ENCODE measurements around the gene TRDN. TPM values are rescaled to one million over a fixed set of nuclear protein-coding genes. Genes with fewer than 3 reads are reported as not detected.

TRDN gene
- total and polyA plus RNA-seq, 9 donors = under 0.01 to 7.8 (median 1.3) TPM; not detected in 1

DNA sequence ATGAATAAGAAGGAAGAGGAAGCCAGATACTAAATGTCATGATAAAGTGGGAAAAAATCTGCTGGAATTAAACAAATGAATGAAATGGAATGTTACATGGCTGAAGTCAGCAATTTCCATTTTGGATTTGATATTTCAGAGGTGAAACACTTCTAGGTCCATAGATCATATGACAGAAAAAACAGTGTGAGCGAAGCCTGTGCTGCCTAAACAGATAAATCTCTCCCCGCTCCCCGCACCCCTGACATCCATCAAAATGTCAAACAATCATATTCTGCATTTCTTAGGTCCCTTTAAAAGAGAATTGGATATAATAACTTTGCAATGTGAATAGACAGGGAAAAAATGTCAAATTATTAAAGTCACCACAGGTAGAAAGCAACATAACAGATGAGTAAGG, 26.0 kb upstream of the TRDN start:
- H3K36me3 ChIP-seq = no peaks in the 10 kb centered on the region
- no peak for DNase-seq
- WGBS, 3 donors = 74 to 79% (median 75%) methylated on average over 3 of the region's 3 CpGs
- H3K4me1 ChIP-seq (ENCODE audit: insufficient read depth) = no peaks in the 10 kb centered on the region
- no peaks in the 10 kb centered on the region for H3K27me3 ChIP-seq
- no peaks in the 10 kb centered on the region for H3K9me3 ChIP-seq
- no peak overlapping the region for H3K27ac ChIP-seq
- intact Hi-C loops (cut with DNase I) = no loop called here
- TF ChIP-seq CTCF (IDR thresholded peaks at IDR 0.05) (no peak), POLR2A (IDR thresholded peaks at IDR 0.05) (no peak), EP300 (IDR thresholded peaks at IDR 0.05) (no peak)
- no peak overlapping the region for H3K4me3 ChIP-seq

- no peak for DNase-seq
- no peaks in the 10 kb centered on the region for H3K9me3 ChIP-seq
- no peaks in the 10 kb centered on the region for H3K27me3 ChIP-seq
- no peaks in the 10 kb centered on the region for H3K36me3 ChIP-seq
- H3K4me3 ChIP-seq = no peak overlapping the region
- intact Hi-C loops (cut with DNase I) = no loop called here
- no peaks in the 10 kb centered on the region for H3K4me1 ChIP-seq (ENCODE audit: insufficient read depth)
- TF ChIP-seq POLR2A (IDR thresholded peaks at IDR 0.05) (no peak), EP300 (IDR thresholded peaks at IDR 0.05) (no peak), CTCF (IDR thresholded peaks at IDR 0.05) (no peak)
- H3K27ac ChIP-seq = no peak overlapping the region
- WGBS, 3 donors = 91 to 95% (median 92%) methylated on average over 5 of the region's 5 CpGs
Measured at GRCh38 chr6:123661105-123661891, 24.5 kb upstream of the TRDN start.

GRCh38 chr6:123659960-123660748, 23.4 kb upstream of the TRDN start:
- WGBS, 3 donors = 93 to 96% (median 95%) methylated on average over 5 of the region's 5 CpGs
- Histone ChIP-seq H3K9me3 (no peaks in the 10 kb centered on the region), H3K4me1 (ENCODE audit: insufficient read depth) (no peaks in the 10 kb centered on the region), H3K27me3 (no peaks in the 10 kb centered on the region), H3K36me3 (no peaks in the 10 kb centered on the region), H3K27ac (no peak overlapping the region), H3K4me3 (no peak overlapping the region)
- TF ChIP-seq CTCF (IDR thresholded peaks at IDR 0.05) = no peak
- TF ChIP-seq EP300 (IDR thresholded peaks at IDR 0.05) = no peak
- no peak for TF ChIP-seq POLR2A (IDR thresholded peaks at IDR 0.05)
- intact Hi-C loops (cut with DNase I) = no loop called here
- no peak for DNase-seq

DNA sequence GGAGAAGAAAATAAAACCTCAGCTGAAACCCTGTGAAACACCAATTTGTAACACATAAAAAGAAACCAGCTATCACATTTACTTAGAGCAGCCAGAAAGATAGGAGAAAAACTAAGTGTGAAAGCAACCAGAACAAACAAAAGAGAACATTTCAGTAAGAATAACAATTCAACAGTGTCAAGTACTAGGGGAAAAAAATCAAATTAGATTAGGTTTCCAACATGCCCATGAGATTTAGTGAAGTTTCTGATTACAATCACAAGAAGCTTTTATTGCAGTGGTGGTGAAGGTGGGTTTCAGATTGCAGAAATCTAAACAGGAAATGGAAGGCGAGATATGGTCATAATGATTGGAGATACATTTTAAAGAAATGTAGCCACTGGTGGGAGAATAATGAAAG, 22.1 kb upstream of the TRDN start:
- 73 to 85% (median 73%) methylated on average over 1 of the region's 1 CpG for WGBS, 3 donors
- H3K4me1 ChIP-seq (ENCODE audit: insufficient read depth) = no peaks in the 10 kb centered on the region
- H3K9me3 ChIP-seq = no peaks in the 10 kb centered on the region
- H3K27me3 ChIP-seq = no peaks in the 10 kb centered on the region
- no peak overlapping the region for H3K27ac ChIP-seq
- TF ChIP-seq CTCF (IDR thresholded peaks at IDR 0.05) (no peak), EP300 (IDR thresholded peaks at IDR 0.05) (no peak), POLR2A (IDR thresholded peaks at IDR 0.05) (no peak)
- intact Hi-C loops (cut with DNase I) = no loop called here
- H3K4me3 ChIP-seq = no peak overlapping the region
- H3K36me3 ChIP-seq = no peaks in the 10 kb centered on the region
- DNase-seq = no peak

Measured in ovary (tissue), 9 donors.